ES-I3 (cell line): ENCODE results near the gene NSD2.

Source experiments
- H3K36me3 ChIP-seq: 2 replicates; pipeline ENCODE4 v1.6.1; 2013; ENCODE audit warnings: mild to moderate bottlenecking, low read length, control low read depth, moderate library complexity; ENCODE audit not compliant: insufficient read depth
- H3K4me1 ChIP-seq: 2 replicates; pipeline ENCODE4 v1.6.1; 2013; ENCODE audit warnings: mild to moderate bottlenecking, control low read depth, low read length; ENCODE audit not compliant: insufficient read depth
- H3K9ac ChIP-seq: 2 replicates; pipeline ENCODE4 v1.6.1; 2013; ENCODE audit warnings: low read depth, mild to moderate bottlenecking, low read length, moderate library complexity
- H3K9me3 ChIP-seq: 2 replicates; pipeline ENCODE4 v1.6.1; 2013; ENCODE audit warnings: mild to moderate bottlenecking, low read length, moderate library complexity; ENCODE audit not compliant: control insufficient read depth, insufficient read depth

NSD2 gene

GRCh38 chr4:1945124-1945895 lies 74.1 kb downstream of the NSD2 start:
- Histone ChIP-seq H3K36me3 (peaks cover 23% of the 10 kb centered on the region), H3K9me3 (no peaks in the 10 kb centered on the region), H3K9ac (no peak overlapping the region), H3K4me1 (no peaks in the 10 kb centered on the region)

DNA sequence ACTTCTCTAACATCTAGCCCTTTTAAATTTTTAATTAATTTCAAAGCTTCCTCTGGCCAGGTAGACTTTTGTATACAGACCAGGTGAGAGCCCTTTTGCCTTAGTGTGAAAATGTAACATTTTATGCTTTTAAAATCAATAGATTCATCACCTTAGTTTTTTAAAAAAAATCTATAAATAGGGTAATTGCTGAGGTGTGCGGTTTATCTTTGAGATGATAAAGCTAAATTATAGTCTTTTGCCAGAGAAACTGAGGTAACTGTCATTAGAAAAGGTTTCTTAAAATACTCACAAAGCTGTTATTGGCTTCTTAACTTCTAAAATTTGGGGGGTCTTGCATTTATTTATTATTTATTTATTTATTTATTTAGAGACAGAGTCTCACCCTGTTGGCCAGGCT lies 74.7 kb downstream of the NSD2 start:
- Histone ChIP-seq H3K36me3 (peaks cover 23% of the 10 kb centered on the region), H3K9me3 (no peaks in the 10 kb centered on the region), H3K9ac (no peak overlapping the region), H3K4me1 (no peaks in the 10 kb centered on the region)

GRCh38 chr4:1948232-1948631 lies 77.0 kb downstream of the NSD2 start:
- Histone ChIP-seq H3K9me3 (no peaks in the 10 kb centered on the region), H3K36me3 (peaks cover 16% of the 10 kb centered on the region), H3K4me1 (no peaks in the 10 kb centered on the region), H3K9ac (no peak overlapping the region)

DNA sequence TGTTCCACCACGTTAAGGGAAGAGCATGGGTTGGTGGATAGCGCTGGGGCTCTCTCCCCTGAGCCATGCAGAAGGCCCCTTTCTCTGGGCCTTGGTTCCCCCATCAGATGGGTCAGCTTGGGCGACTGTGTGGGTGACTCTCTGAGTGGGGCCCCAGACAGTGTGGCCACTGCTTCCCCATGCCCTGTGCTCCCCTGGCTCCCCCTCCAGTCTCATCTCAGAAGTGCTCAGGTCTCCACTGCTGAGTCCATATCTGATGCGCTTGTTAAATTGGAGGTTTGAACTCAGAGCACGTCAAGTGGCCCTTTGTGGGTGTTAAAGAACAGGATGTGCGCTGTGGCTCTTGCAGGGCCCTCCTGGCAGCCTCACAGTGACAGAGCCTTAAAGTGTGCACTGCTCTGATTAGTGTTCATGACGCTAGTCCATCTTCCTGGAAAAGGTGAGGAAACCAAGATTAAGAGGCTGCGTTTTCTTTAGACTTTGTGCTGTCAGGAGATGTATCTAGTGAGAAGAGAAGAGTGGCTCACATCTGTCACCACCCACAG lies 77.8 kb downstream of the NSD2 start:
- Histone ChIP-seq H3K4me1 (no peaks in the 10 kb centered on the region), H3K9me3 (no peaks in the 10 kb centered on the region), H3K9ac (no peak overlapping the region), H3K36me3 (peaks cover 20% of the 10 kb centered on the region)

DNA sequence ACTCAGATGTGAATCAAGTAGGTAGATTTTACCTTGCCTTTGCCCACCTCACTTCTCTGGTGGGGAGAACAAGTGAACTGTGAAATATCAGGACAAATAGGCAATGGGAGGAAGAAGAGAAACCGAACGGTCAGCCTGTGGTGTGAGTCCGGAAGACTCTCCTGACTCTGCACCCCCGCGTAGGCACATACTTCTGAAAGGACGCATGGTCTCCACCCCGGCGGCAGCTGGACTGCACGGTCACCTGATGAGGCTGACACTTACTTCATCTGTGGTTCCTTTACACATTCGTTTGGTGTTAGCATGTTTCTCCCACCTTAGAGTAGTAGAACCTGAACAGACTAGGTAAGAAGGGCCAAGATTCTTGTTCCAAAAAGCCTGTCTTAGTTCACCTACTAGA lies 79.2 kb downstream of the NSD2 start:
- Histone ChIP-seq H3K4me1 (no peaks in the 10 kb centered on the region), H3K9me3 (no peaks in the 10 kb centered on the region), H3K36me3 (peaks cover 13% of the 10 kb centered on the region), H3K9ac (no peak overlapping the region)

DNA sequence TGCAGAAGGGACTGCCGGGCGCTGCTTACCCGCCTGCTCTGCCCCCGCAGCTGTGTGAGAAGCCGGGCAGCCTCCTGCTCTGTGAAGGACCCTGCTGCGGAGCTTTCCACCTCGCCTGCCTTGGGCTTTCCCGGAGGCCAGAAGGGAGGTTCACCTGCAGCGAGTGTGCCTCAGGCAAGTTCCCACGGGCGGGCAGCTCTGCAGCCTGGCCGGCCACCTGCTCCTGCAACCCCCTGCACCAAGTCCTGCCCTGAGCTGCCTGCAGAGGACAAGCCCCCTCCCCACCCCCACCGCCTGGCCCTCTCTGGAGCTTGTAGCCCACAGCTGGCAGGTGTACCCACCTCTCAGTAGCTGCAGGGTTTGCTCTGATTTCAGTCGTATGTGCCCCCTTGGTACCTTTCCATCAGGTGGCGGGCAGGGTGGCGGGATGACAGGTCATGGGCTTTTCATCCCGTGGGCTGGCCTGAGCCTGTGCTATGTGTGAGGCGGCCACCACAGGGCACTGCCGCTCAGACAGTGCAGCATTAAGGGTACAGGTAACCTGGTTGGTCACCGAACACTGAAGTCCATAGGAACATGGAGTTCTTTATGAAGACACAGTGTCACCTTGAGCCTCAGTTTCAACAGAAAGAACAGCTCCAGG lies 81.0 kb downstream of the NSD2 start:
- Histone ChIP-seq H3K9ac (no peak overlapping the region), H3K36me3 (peaks cover 13% of the 10 kb centered on the region), H3K9me3 (no peaks in the 10 kb centered on the region), H3K4me1 (no peaks in the 10 kb centered on the region)

GRCh38 chr4:1952719-1953118 lies 81.5 kb downstream of the NSD2 start:
- H3K36me3 ChIP-seq = peaks cover 16% of the 10 kb centered on the region
- H3K9ac ChIP-seq = no peak overlapping the region
- no peaks in the 10 kb centered on the region for H3K4me1 ChIP-seq
- no peaks in the 10 kb centered on the region for H3K9me3 ChIP-seq

DNA sequence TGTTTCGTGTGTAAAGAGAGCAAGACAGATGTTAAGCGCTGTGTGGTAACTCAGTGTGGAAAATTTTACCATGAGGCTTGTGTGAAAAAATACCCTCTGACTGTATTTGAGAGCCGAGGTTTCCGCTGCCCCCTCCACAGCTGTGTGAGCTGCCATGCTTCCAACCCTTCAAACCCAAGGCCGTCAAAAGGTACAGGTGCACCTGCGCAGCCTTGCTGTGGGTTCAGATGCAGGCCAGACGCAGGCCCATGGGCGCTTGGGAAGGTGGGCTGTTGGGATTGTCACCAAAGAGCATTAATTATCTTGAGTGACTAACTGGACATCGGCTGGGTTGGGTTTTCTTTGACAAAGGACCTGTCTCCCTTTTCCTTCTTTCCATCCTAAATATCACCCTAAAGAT lies 82.1 kb downstream of the NSD2 start:
- no peaks in the 10 kb centered on the region for H3K4me1 ChIP-seq
- peaks cover 17% of the 10 kb centered on the region; the same call in 1 of the 2 replicates for H3K36me3 ChIP-seq
- no peak overlapping the region for H3K9ac ChIP-seq
- H3K9me3 ChIP-seq = no peaks in the 10 kb centered on the region

DNA sequence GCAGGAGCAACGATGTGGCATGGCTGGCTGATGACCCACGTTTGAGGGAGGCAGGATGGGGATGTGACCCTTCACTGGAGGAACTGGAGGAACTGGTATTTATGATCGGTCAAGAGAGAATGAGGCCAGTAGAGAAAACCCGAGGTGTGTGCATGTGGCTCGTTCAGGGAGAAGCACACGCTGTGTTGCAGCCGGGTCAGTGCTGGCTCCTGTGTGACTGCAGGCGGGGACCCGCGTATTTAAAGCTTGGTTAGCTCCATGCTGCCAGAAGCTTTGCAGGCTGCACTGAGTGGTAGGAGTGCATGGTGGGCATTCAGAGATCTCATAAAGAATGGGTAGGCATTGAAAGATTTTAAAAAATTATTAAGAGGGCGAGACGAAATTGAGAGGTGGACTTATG lies 85.4 kb downstream of the NSD2 start:
- Histone ChIP-seq H3K4me1 (no peaks in the 10 kb centered on the region), H3K36me3 (peaks cover 28% of the 10 kb centered on the region), H3K9ac (no peak overlapping the region), H3K9me3 (no peaks in the 10 kb centered on the region)

DNA sequence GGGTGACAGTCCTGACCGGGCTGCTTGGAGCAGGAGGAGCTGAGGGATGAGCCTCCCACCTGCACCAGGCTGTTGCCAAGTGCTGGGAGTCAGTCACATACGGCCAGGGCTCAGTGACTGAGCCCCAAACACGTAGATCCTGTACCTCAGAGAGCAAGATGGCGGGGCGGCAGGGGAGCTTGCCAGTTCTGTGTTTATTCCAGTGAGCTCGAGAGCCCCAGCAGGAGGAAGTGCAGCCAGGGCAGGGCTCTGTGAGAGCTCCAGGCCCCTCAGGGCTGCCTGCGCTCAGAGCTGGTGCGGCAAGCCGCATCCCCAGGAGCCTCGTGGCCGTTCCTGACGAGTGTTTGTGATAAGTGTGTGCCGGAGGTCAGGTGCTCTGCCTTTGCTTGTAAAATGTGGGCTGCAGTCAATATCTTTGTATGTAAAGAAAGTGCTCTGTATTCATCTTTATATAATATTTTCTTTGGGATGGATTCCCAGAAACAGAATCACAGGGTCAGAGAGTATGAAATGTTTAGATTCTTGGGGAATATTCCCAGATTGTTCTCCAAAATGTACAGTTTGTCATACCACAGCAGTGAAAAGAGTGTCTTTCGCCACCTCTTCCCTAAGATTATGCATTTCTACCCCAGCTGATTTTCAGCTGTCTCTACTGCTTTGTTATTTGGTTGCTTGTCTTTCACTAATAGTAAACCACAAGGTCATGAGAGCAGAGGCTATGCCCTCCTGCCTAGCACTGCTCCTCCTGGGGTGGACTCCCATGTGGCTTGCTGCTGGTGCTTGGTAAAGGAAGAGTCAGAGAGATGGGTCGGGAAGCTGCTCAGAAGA lies 87.3 kb downstream of the NSD2 start:
- Histone ChIP-seq H3K9me3 (no peaks in the 10 kb centered on the region), H3K4me1 (no peaks in the 10 kb centered on the region), H3K9ac (no peak overlapping the region), H3K36me3 (peaks cover 25% of the 10 kb centered on the region)

DNA sequence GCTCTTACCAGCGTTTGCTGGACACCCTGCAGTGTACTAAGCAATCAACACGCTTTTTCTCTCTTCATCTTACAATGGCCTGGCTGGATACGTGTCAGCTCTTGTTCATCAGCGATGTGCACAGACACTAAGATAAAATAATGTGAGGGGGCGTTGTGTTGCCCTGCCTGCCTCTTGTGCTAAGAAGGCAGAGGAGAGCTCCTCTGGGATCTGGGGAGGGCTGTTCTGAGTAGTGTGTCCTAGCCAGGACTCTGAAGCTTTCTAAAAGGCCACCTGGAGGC lies 87.9 kb downstream of the NSD2 start:
- Histone ChIP-seq H3K9ac (no peak overlapping the region), H3K4me1 (no peaks in the 10 kb centered on the region), H3K9me3 (no peaks in the 10 kb centered on the region), H3K36me3 (peaks cover 21% of the 10 kb centered on the region)

DNA sequence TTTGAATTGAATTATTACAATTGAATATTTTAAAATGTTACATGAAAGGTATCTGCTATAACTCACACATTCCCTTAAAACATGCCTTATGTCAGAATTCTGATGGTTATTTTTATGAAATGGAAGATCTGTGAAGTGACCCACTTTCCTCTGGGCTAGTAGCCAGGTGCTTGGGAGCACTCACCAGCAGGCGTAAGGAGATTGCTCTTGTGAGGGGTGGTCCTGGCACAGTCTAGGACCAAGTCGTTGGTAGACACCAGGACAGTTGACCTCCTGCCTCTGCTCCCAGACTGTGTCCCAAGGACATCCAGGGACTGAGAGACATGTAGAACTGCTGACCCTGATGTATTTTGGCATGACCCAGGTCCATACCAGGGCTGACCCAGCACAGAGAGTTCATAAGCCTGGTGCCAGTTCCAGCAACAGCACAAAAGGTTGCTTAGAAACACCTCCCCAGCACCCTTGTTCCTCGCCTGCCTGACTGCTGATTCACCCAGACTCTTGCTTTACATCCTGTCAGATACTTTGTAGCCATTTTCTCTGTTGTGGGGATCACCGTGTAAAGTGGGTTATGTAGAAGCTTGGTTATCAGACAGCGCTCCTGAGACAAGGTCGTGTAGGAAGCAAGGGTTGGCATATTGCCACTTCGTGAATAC lies 89.1 kb downstream of the NSD2 start:
- peaks cover 2% of the 10 kb centered on the region; the same call in 1 of the 2 replicates for H3K4me1 ChIP-seq
- H3K36me3 ChIP-seq = peaks cover 21% of the 10 kb centered on the region
- no peaks in the 10 kb centered on the region for H3K9me3 ChIP-seq
- H3K9ac ChIP-seq = no peak overlapping the region

- no peak overlapping the region for H3K9ac ChIP-seq
- H3K9me3 ChIP-seq = no peaks in the 10 kb centered on the region
- H3K36me3 ChIP-seq = peaks cover 21% of the 10 kb centered on the region
- H3K4me1 ChIP-seq = peaks cover 2% of the 10 kb centered on the region; the same call in 1 of the 2 replicates
Observed at GRCh38 chr4:1961038-1961437, 89.8 kb downstream of the NSD2 start.

DNA sequence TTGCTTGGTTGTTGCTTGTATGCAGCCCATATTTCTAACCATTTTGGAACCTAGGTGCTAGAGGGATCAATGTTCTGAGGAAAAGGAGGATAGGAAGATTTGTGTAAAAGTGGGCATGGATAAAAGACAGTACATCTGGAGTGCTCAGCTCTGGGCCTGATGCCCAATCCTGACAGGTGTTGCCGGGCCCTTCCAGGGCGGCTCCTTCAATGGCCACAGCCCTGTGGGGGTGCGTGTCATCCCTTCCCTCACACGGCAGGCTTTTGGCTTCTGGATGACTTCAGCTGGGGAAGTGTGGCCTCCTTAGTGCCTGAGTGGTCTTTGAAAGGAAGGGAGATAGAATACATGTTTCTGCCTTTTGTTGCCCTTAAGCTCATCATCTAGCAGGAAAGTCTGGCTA lies 90.4 kb downstream of the NSD2 start:
- peaks cover 2% of the 10 kb centered on the region; the same call in 1 of the 2 replicates for H3K4me1 ChIP-seq
- H3K36me3 ChIP-seq = peaks cover 21% of the 10 kb centered on the region
- H3K9ac ChIP-seq = no peak overlapping the region
- no peaks in the 10 kb centered on the region for H3K9me3 ChIP-seq
